ENCODE measurements around the gene TANC1. TPM values are rescaled to one million over a fixed set of nuclear protein-coding genes. Genes with fewer than 3 reads are reported as not detected.

Gene TANC1
- total and polyA plus RNA-seq, 7 donors: 3.6 to 74.5 (median 47.0) TPM

GRCh38 chr2:159066541-159067156, 98.2 kb downstream of the TANC1 start:
- Histone ChIP-seq H3K27ac (peak overlapping the region in 3 of 4 donors; percentile 68 to 71 (median 71)), H3K27me3 (no peaks in the 10 kb centered on the region), H3K4me3 (no peak overlapping the region), H3K36me3 (no peaks in the 10 kb centered on the region), H3K4me1 (peaks cover 0 to 63% (median 57%) of the 10 kb centered on the region in 4 donors), H3K9me3 (no peaks in the 10 kb centered on the region)
- intact Hi-C loops (cut with DNase I): no loop called here
- TF ChIP-seq CTCF (IDR thresholded peaks at IDR 0.05) (no peak), POLR2AphosphoS5 (IDR thresholded peaks at IDR 0.05) (no peak), POLR2A (IDR thresholded peaks at IDR 0.05) (no peak), EP300 (IDR thresholded peaks at IDR 0.05) (no peak)
- no peak for DNase-seq
- WGBS, 2 donors: 83 to 85% methylated on average over 1 of the region's 1 CpG

- intact Hi-C loops (cut with DNase I): no loop called here
Measured at GRCh38 chr2:159067971-159068370, 99.5 kb downstream of the TANC1 start.

GRCh38 chr2:159069229-159069628, 100.8 kb downstream of the TANC1 start:
- H3K27me3 ChIP-seq: no peaks in the 10 kb centered on the region
- DNase-seq: no peak
- 36 to 66% methylated on average over 2 of the region's 2 CpGs for WGBS, 2 donors
- intact Hi-C loops (cut with DNase I): no loop called here
- no peak overlapping the region for H3K4me3 ChIP-seq
- H3K36me3 ChIP-seq: no peaks in the 10 kb centered on the region
- H3K27ac ChIP-seq: peak overlapping the region; percentile 30 to 75 (median 60)
- H3K9me3 ChIP-seq: no peaks in the 10 kb centered on the region
- TF ChIP-seq POLR2A (IDR thresholded peaks at IDR 0.05) (no peak), EP300 (IDR thresholded peaks at IDR 0.05) (no peak), POLR2AphosphoS5 (IDR thresholded peaks at IDR 0.05) (no peak)
- peaks cover 0 to 73% (median 64%) of the 10 kb centered on the region in 4 donors for H3K4me1 ChIP-seq

More at GRCh38 chr2:159067971-159068370, 99.5 kb downstream of the TANC1 start:
- peak overlapping the region in 1 of 4 donors; percentile 75 for H3K27ac ChIP-seq
- WGBS, 2 donors: 84 to 87% methylated on average over 1 of the region's 1 CpG
- no peaks in the 10 kb centered on the region for H3K27me3 ChIP-seq
- TF ChIP-seq CTCF (IDR thresholded peaks at IDR 0.05) (no peak), EP300 (IDR thresholded peaks at IDR 0.05) (no peak), POLR2A (IDR thresholded peaks at IDR 0.05) (no peak), POLR2AphosphoS5 (IDR thresholded peaks at IDR 0.05) (no peak)
- DNase-seq: no peak
- peaks cover 0 to 72% (median 63%) of the 10 kb centered on the region in 4 donors for H3K4me1 ChIP-seq
- H3K9me3 ChIP-seq: no peaks in the 10 kb centered on the region
- no peaks in the 10 kb centered on the region for H3K36me3 ChIP-seq
- H3K4me3 ChIP-seq: no peak overlapping the region

- TF ChIP-seq POLR2A (IDR thresholded peaks at IDR 0.05): no peak
- intact Hi-C loops (cut with DNase I): no loop called here
- Histone ChIP-seq H3K27ac (peak overlapping the region; percentile 30 to 75 (median 54)), H3K27me3 (no peaks in the 10 kb centered on the region), H3K9me3 (no peaks in the 10 kb centered on the region), H3K36me3 (no peaks in the 10 kb centered on the region), H3K4me3 (no peak overlapping the region), H3K4me1 (peaks cover 0 to 65% (median 54%) of the 10 kb centered on the region in 4 donors)
- 46 to 56% methylated on average over 2 of the region's 2 CpGs for whole genome bisulfite sequencing, 2 donors
- DNase-seq: no peak
Measured at GRCh38 chr2:159070235-159070634, 101.8 kb downstream of the TANC1 start.

GRCh38 chr2:159071190-159071915, 102.9 kb downstream of the TANC1 start:
- H3K4me3 ChIP-seq: no peak overlapping the region
- DNase-seq: no peak
- H3K27me3 ChIP-seq: no peaks in the 10 kb centered on the region
- peak overlapping the region; percentile 17 to 75 (median 54) for H3K27ac ChIP-seq
- no peaks in the 10 kb centered on the region for H3K9me3 ChIP-seq
- TF ChIP-seq POLR2A (IDR thresholded peaks at IDR 0.05) (no peak), CTCF (IDR thresholded peaks at IDR 0.05) (no peak), EP300 (IDR thresholded peaks at IDR 0.05) (no peak)
- intact Hi-C loops (cut with DNase I): no loop called here
- WGBS, 2 donors: 52 to 84% methylated on average over 2 of the region's 2 CpGs
- H3K36me3 ChIP-seq: no peaks in the 10 kb centered on the region
- peaks cover 0 to 61% (median 51%) of the 10 kb centered on the region in 4 donors for H3K4me1 ChIP-seq

All from sigmoid colon (tissue), 7 donors.